ENCODE results near the gene GFRA3.

Gene GFRA3

DNA sequence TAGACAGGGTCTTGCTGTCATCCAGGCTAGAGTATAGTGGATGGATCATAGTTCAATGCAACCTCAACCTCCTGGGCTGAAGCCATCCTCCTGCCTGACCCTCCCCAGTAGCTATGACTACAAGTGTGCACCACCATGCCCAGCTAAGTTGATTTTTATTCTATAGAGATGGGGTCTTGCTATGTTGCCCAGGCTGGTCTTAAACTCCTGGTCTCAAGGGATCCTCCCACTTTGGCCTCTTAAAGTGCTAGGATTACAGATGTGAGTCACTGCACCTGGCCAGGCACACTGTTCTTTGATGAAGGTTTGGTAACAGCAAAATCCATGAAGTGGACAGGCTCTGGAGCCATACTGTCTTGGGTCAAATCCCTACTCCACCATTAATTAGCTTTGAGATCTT is 6.5 kb upstream of the GFRA3 start:
- Histone ChIP-seq H3K36me3 (peaks cover 26% of the 10 kb centered on the region), H3K27ac (no peak overlapping the region), H4K20me1 (no peaks in the 10 kb centered on the region), H3K4me2 (no peak overlapping the region), H3K9me3 (no peaks in the 10 kb centered on the region), H3K9ac (no peak overlapping the region), H3K4me3 (no peak overlapping the region), H3K4me1 (no peaks in the 10 kb centered on the region), H3K27me3 (peaks cover 6% of the 10 kb centered on the region; the same call in 1 of the 2 replicates)
- no peak for TF ChIP-seq Cebpa-rat (IDR thresholded peaks at IDR 0.05)

- H3K9me3 ChIP-seq = no peaks in the 10 kb centered on the region
- H3K4me2 ChIP-seq = no peak overlapping the region
- H3K4me1 ChIP-seq = peaks cover 5% of the 10 kb centered on the region; the same call in 1 of the 2 replicates
- H3K4me3 ChIP-seq = no peak overlapping the region
- H3K9ac ChIP-seq = no peak overlapping the region
- no peak for TF ChIP-seq Cebpa-rat (IDR thresholded peaks at IDR 0.05)
- H3K27me3 ChIP-seq = peaks cover 39% of the 10 kb centered on the region
- no peaks in the 10 kb centered on the region; the same call in 1 of the 2 replicates for H4K20me1 ChIP-seq
- no peaks in the 10 kb centered on the region for H3K36me3 ChIP-seq
- no peak overlapping the region for H3K27ac ChIP-seq
Observed at GRCh38 chr5:138276402-138277054, 2.1 kb upstream of the GFRA3 start.

DNA sequence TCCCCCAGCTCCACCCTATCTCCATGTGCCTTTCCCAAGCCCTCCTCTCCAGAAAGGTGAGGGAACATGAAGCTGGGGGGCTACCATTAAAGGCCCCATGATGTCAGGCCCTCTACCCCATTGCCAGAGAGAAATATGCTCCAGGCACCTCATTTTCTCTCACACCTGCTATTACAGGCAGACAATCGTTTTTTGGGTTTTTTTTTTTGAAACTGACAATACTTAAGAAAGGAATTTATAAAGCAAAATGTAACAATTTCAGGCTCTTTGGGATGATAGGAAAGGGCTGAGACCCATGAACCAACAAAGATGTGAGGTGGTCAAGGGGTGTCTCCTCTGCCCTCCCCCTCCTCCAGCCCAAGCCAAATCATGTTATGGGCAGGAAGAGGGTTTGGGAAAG is 1.5 kb upstream of the GFRA3 start:
- Histone ChIP-seq H3K9ac (no peak overlapping the region), H3K9me3 (no peaks in the 10 kb centered on the region), H3K27ac (no peak overlapping the region), H3K4me1 (peaks cover 5% of the 10 kb centered on the region; the same call in 1 of the 2 replicates), H3K4me2 (no peak overlapping the region), H4K20me1 (no peaks in the 10 kb centered on the region; the same call in 1 of the 2 replicates), H3K27me3 (peaks cover 39% of the 10 kb centered on the region), H3K4me3 (no peak overlapping the region), H3K36me3 (no peaks in the 10 kb centered on the region)
- TF ChIP-seq Cebpa-rat (IDR thresholded peaks at IDR 0.05) = no peak

- no peaks in the 10 kb centered on the region for H3K36me3 ChIP-seq
- peaks cover 39% of the 10 kb centered on the region for H3K27me3 ChIP-seq
- H3K4me2 ChIP-seq = no peak overlapping the region
- H4K20me1 ChIP-seq = no peaks in the 10 kb centered on the region; the same call in 1 of the 2 replicates
- no peak for TF ChIP-seq Cebpa-rat (IDR thresholded peaks at IDR 0.05)
- no peak overlapping the region for H3K27ac ChIP-seq
- no peaks in the 10 kb centered on the region for H3K9me3 ChIP-seq
- H3K4me1 ChIP-seq = peaks cover 5% of the 10 kb centered on the region; the same call in 1 of the 2 replicates
- no peak overlapping the region for H3K9ac ChIP-seq
- no peak overlapping the region for H3K4me3 ChIP-seq
Observed at GRCh38 chr5:138275379-138275782, 960 bp upstream of the GFRA3 start.

DNA sequence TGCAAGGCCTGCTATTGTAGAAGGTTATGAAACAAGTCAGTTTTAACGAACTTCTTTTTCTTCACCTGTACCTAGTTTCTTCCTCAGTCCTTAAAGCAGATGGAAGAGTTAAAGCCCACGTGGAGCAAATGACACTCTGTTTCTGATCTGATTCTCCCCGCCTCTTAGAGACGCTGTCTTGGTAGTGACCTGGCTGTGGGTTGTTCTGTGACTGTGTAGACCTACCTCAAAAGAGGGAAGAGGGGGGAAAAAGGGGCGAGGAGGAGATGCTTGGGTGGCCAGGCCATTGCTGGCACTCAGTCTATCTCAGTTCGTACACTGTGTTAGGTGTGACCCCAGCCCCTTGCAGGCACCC is 610 bp downstream of the GFRA3 start:
- TF ChIP-seq Cebpa-rat (IDR thresholded peaks at IDR 0.05) = no peak
- Histone ChIP-seq H3K9me3 (no peaks in the 10 kb centered on the region), H3K4me1 (peaks cover 5% of the 10 kb centered on the region; the same call in 1 of the 2 replicates), H3K36me3 (no peaks in the 10 kb centered on the region), H3K27ac (no peak overlapping the region), H3K4me3 (peak overlapping the region; percentile 47), H3K27me3 (peaks cover 39% of the 10 kb centered on the region), H4K20me1 (no peaks in the 10 kb centered on the region; the same call in 1 of the 2 replicates), H3K9ac (no peak overlapping the region), H3K4me2 (peak overlapping the region; percentile 60)

DNA sequence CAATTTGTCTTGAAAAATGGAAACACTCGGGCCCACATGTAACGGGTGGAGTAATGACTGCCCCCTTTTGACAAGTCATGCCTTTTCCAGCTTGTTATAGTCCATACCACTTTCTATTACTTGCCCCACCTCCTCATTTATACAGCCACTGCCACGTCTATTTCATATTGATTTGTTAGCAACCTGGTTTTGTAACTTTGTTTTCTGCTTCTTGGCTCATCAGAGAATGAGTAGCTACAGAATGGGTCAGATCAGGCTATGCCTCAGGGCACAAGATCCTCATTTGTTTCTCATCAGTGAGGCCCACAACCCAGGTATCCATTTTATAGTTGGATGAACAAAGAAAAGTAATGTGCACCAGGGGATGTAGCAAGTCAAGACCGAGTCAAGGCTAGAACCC is 1.7 kb downstream of the GFRA3 start:
- H3K36me3 ChIP-seq = no peaks in the 10 kb centered on the region
- no peak for TF ChIP-seq Cebpa-rat (IDR thresholded peaks at IDR 0.05)
- H3K9ac ChIP-seq = no peak overlapping the region
- peaks cover 5% of the 10 kb centered on the region; the same call in 1 of the 2 replicates for H3K4me1 ChIP-seq
- no peaks in the 10 kb centered on the region; the same call in 1 of the 2 replicates for H4K20me1 ChIP-seq
- H3K27ac ChIP-seq = no peak overlapping the region
- H3K4me3 ChIP-seq = no peak overlapping the region
- peaks cover 39% of the 10 kb centered on the region for H3K27me3 ChIP-seq
- no peaks in the 10 kb centered on the region for H3K9me3 ChIP-seq
- H3K4me2 ChIP-seq = no peak overlapping the region

DNA sequence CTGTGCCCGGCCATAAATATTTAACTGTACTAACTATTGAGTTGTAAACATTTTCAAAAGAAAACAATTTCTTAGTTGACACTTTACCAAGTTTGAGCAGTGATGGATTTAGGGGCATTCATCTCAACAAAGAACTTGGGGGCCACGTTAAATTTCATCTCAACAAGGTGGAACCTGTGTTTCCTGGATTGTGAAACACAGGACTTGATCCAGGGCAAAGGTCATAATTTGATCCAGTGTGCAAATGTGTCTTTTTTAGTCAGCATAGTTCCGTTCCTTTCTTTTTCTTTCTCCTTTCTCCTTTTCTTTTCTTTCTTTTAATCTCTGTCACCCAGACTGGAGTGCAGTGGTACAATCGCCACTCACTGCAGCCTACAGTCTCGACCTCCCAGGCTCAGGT is 3.1 kb downstream of the GFRA3 start:
- no peak overlapping the region for H3K4me2 ChIP-seq
- no peak for TF ChIP-seq Cebpa-rat (IDR thresholded peaks at IDR 0.05)

DNA sequence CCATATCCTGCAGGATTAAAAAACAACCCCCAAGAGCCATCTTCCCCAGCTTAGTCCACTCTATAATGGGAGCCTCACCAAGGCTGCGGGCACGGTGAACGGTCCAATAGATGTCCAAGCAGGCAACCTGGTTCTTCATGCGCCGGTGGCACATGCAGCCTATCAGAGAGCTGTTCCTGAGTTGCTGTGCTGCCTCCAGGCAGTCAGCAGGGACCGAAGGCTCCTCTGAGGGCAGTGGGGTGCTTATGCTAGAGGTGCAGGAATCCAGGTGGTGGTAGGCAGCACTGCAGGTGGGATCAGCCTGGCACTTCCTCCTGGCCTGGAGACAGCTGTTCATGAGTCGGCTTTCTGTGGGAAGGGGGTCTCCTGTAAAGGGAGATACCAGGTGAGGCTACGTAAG is 10.2 kb downstream of the GFRA3 start:
- no peak overlapping the region for H3K9ac ChIP-seq
- H3K4me1 ChIP-seq = no peaks in the 10 kb centered on the region
- no peak overlapping the region for H3K4me3 ChIP-seq
- no peaks in the 10 kb centered on the region for H3K27me3 ChIP-seq
- no peaks in the 10 kb centered on the region for H3K9me3 ChIP-seq
- TF ChIP-seq Cebpa-rat (IDR thresholded peaks at IDR 0.05) = no peak
- H4K20me1 ChIP-seq = no peaks in the 10 kb centered on the region
- H3K36me3 ChIP-seq = no peaks in the 10 kb centered on the region
- H3K4me2 ChIP-seq = no peak overlapping the region
- no peak overlapping the region for H3K27ac ChIP-seq

More for the DNA sequence above, 3.1 kb downstream of the GFRA3 start:
- Histone ChIP-seq H3K4me3 (no peak overlapping the region), H3K27ac (no peak overlapping the region), H3K4me1 (peaks cover 5% of the 10 kb centered on the region; the same call in 1 of the 2 replicates), H3K36me3 (no peaks in the 10 kb centered on the region), H3K27me3 (peaks cover 37% of the 10 kb centered on the region), H3K9ac (no peak overlapping the region), H4K20me1 (no peaks in the 10 kb centered on the region; the same call in 1 of the 2 replicates), H3K9me3 (no peaks in the 10 kb centered on the region)

DNA sequence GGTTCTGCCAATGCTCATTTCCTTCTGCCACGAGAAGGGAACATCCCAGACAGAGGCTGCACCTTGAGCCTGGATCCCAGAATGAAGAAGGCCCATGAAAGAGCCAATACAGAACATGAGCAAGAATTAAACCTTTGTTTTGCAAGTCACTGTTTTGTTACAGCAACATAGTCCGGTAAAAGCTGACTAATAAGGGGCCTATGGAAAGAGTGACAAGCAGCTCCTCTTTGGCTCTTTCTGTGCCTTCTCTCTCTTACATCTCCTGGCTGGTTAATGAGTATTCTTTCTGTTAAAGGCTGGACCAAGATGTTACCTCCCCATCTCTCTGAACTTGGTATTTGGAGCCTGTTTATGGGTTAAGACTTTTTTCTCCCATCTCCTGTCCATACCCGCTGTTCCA is 10.8 kb downstream of the GFRA3 start:
- Histone ChIP-seq H3K9me3 (no peaks in the 10 kb centered on the region), H3K36me3 (no peaks in the 10 kb centered on the region), H3K4me3 (no peak overlapping the region), H3K9ac (no peak overlapping the region), H3K27ac (no peak overlapping the region), H3K4me2 (no peak overlapping the region), H3K4me1 (no peaks in the 10 kb centered on the region), H3K27me3 (no peaks in the 10 kb centered on the region), H4K20me1 (no peaks in the 10 kb centered on the region)
- TF ChIP-seq Cebpa-rat (IDR thresholded peaks at IDR 0.05) = no peak

- no peak overlapping the region for H3K4me3 ChIP-seq
- no peak overlapping the region for H3K9ac ChIP-seq
- no peak overlapping the region for H3K4me2 ChIP-seq
- H3K27me3 ChIP-seq = no peaks in the 10 kb centered on the region
- no peak overlapping the region for H3K27ac ChIP-seq
- H3K36me3 ChIP-seq = no peaks in the 10 kb centered on the region
- H4K20me1 ChIP-seq = no peaks in the 10 kb centered on the region
- no peaks in the 10 kb centered on the region for H3K4me1 ChIP-seq
- no peak for TF ChIP-seq Cebpa-rat (IDR thresholded peaks at IDR 0.05)
- H3K9me3 ChIP-seq = no peaks in the 10 kb centered on the region
Observed at GRCh38 chr5:138258704-138259292, 15.6 kb downstream of the GFRA3 start.
